Osteoblast (primary cell): ENCODE results near the gene EML4. TPM values are rescaled to one million over a fixed set of nuclear protein-coding genes. Genes with fewer than 3 reads are reported as not detected.

Source experiments
- DNase-seq: peaks from one replicate; pipeline ENCODE4 v3.0.0; 2011; ENCODE audit warnings: low spot score, mixed read lengths; ENCODE audit not compliant: insufficient read length; ENCODE audit errors: missing footprints
- H2AFZ ChIP-seq: 2 replicates; pipeline ENCODE4 v1.6.0; 2011; ENCODE audit warnings: mild to moderate bottlenecking, low read length
- H3K27ac ChIP-seq: 2 replicates; pipeline ENCODE4 v1.5.1; 2011; ENCODE audit warnings: mild to moderate bottlenecking, low read depth, low read length, moderate library complexity
- H3K27me3 ChIP-seq: 2 replicates; pipeline ENCODE4 v1.6.0; 2012; ENCODE audit warnings: mild to moderate bottlenecking, control low read depth, inconsistent platforms, low read length, moderate library complexity; ENCODE audit not compliant: insufficient read depth
- H3K36me3 ChIP-seq: 2 replicates; pipeline ENCODE4 v1.5.1; 2011; ENCODE audit warnings: mild to moderate bottlenecking, low read length, control low read depth, moderate library complexity; ENCODE audit not compliant: insufficient read depth
- H3K4me1 ChIP-seq: 2 replicates; pipeline ENCODE4 v1.5.1; 2011; ENCODE audit warnings: mild to moderate bottlenecking, low read length, control low read depth, moderate library complexity; ENCODE audit not compliant: insufficient read depth
- H3K4me2 ChIP-seq: 2 replicates; pipeline ENCODE4 v1.6.0; 2011; ENCODE audit warnings: mild to moderate bottlenecking, low read length; ENCODE audit not compliant: insufficient read depth
- H3K4me3 ChIP-seq: fragments of 200-600 bp; sonication (generic); 3 replicates; pipeline ENCODE4 v1.5.1; 2012; ENCODE audit warnings: mild to moderate bottlenecking, low read length, inconsistent platforms; ENCODE audit not compliant: insufficient read depth
- H3K79me2 ChIP-seq: 2 replicates; pipeline ENCODE4 v1.6.0; 2012; ENCODE audit warnings: mild to moderate bottlenecking, low read length, control low read depth, inconsistent platforms; ENCODE audit not compliant: insufficient read depth
- H3K9me3 ChIP-seq: 2 replicates; pipeline ENCODE4 v1.5.1; 2011; ENCODE audit warnings: low read depth, low read length, control low read depth
- H4K20me1 ChIP-seq: 2 replicates; pipeline ENCODE4 v1.6.0; 2012; ENCODE audit warnings: mild to moderate bottlenecking, low read length, control low read depth; ENCODE audit not compliant: insufficient read depth
- total RNA-seq: library from RNA; depleted of rRNA; stranded (reverse); fragments of >200 nt; gene quantifications from 2 replicates; pipeline ENCODE4 v1.2.3, GENCODE V29; 2012
- TF ChIP-seq, protein P1 (sequence below): IDR thresholded peaks from 2 replicates; pipeline ENCODE4 v1.5.1; 2011; ENCODE audit warnings: mild to moderate bottlenecking, low read depth, low read length, moderate library complexity; ENCODE audit errors: extremely low read depth

The EML4 gene
- total RNA-seq, 1 donor, result 91.9 TPM

DNA sequence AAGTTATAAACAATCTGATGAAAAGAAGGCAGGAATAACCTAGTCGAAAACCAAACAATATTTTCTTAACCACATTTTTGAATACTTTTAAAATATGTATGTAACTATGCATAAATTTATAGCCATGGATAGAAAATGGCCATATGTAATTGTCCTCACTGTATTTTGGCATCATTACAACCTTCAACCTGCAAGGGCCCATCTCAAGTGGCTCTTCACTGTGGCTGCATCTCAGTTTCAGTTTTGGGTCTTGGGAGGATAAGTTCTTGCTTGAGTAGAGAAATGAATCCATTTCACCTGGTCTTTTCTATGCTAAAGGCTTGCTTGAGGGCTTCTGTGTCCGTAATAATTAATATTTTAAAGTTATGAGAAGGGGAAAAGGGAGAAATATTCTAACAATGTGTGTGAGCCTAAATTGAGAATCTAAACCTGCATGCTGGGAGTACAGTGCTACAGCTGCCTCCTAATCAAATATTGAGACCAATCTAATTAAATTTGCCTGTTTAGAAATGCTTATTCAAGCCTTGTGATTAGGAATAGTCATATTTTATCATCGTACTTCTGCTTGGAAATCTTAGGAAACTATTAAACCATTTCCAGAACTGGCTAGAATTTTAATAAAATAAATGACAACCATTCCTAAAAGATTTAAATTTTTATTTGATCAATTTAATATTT lies 92.5 kb downstream of the EML4 start:
- H3K27me3 ChIP-seq, result no peaks in the 10 kb centered on the region
- H3K79me2 ChIP-seq, result peaks cover 2% of the 10 kb centered on the region
- H3K36me3 ChIP-seq, result peaks cover 17% of the 10 kb centered on the region
- no peaks in the 10 kb centered on the region for H3K9me3 ChIP-seq
- no peak overlapping the region for H3K27ac ChIP-seq
- DNase-seq, result no peak
- no peaks in the 10 kb centered on the region for H4K20me1 ChIP-seq
- no peak overlapping the region for H3K4me2 ChIP-seq
- TF ChIP-seq, protein P1, sequence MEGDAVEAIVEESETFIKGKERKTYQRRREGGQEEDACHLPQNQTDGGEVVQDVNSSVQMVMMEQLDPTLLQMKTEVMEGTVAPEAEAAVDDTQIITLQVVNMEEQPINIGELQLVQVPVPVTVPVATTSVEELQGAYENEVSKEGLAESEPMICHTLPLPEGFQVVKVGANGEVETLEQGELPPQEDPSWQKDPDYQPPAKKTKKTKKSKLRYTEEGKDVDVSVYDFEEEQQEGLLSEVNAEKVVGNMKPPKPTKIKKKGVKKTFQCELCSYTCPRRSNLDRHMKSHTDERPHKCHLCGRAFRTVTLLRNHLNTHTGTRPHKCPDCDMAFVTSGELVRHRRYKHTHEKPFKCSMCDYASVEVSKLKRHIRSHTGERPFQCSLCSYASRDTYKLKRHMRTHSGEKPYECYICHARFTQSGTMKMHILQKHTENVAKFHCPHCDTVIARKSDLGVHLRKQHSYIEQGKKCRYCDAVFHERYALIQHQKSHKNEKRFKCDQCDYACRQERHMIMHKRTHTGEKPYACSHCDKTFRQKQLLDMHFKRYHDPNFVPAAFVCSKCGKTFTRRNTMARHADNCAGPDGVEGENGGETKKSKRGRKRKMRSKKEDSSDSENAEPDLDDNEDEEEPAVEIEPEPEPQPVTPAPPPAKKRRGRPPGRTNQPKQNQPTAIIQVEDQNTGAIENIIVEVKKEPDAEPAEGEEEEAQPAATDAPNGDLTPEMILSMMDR, result no peak
- no peaks in the 10 kb centered on the region for H3K4me1 ChIP-seq
- H2AFZ ChIP-seq, result no peak overlapping the region
- H3K4me3 ChIP-seq, result no peak overlapping the region

DNA sequence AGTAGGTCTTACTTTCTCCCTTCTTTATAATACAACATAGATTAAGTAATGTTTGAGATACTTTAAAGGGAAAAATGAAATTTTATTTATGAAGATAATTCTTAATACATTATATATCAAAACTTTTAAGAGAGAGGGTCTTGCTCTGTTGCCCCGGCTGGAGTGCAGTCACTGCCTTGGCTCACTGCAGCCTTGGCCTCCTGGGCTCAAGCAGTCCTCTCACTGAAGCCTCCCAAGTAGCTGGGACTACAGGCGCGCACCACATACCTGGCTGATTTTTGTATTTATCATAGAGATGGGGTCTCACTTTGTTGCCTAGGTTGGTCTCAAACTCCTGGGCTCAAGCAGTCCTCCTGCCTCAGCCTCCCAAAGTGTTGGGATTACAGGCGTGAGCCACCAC lies 97.1 kb downstream of the EML4 start:
- no peaks in the 10 kb centered on the region for H3K4me1 ChIP-seq
- no peak overlapping the region for H3K4me3 ChIP-seq
- no peak overlapping the region for H2AFZ ChIP-seq
- H4K20me1 ChIP-seq, result no peaks in the 10 kb centered on the region
- H3K79me2 ChIP-seq, result peaks cover 2% of the 10 kb centered on the region
- peaks cover 19% of the 10 kb centered on the region for H3K36me3 ChIP-seq
- TF ChIP-seq, protein P1, result no peak
- no peaks in the 10 kb centered on the region for H3K9me3 ChIP-seq
- H3K27me3 ChIP-seq, result no peaks in the 10 kb centered on the region
- no peak overlapping the region for H3K27ac ChIP-seq
- H3K4me2 ChIP-seq, result no peak overlapping the region
- DNase-seq, result no peak

DNA sequence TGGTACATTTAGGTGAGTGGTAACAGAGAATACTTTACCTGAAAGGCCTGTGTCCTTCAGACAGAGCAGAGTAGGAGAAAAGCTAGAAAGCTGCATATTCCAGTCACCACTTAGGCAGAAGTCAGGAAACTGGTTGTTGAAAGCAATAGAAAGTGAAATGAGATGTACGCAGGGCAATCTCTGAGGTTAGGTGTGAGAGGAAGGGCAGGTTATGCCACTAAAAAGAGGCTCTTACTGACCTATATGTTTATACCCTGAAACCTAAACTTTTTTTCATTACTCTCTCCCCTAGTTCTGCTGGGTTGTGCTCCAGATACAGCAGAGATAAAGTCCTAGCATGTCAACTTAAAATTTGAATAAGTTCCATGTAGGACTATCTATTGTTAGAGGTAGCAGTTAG lies 98.4 kb downstream of the EML4 start:
- no peak overlapping the region for H2AFZ ChIP-seq
- TF ChIP-seq, protein P1, result no peak
- peaks cover 2% of the 10 kb centered on the region for H3K79me2 ChIP-seq
- no peaks in the 10 kb centered on the region for H3K27me3 ChIP-seq
- no peaks in the 10 kb centered on the region for H3K4me1 ChIP-seq
- H4K20me1 ChIP-seq, result no peaks in the 10 kb centered on the region
- H3K27ac ChIP-seq, result no peak overlapping the region
- no peak for DNase-seq
- no peaks in the 10 kb centered on the region for H3K9me3 ChIP-seq
- no peak overlapping the region for H3K4me3 ChIP-seq
- no peak overlapping the region for H3K4me2 ChIP-seq
- H3K36me3 ChIP-seq, result peaks cover 16% of the 10 kb centered on the region

GRCh38 chr2:42268528-42269151 lies 99.5 kb downstream of the EML4 start:
- H2AFZ ChIP-seq, result no peak overlapping the region
- H3K27me3 ChIP-seq, result no peaks in the 10 kb centered on the region
- H4K20me1 ChIP-seq, result no peaks in the 10 kb centered on the region
- no peak overlapping the region for H3K4me3 ChIP-seq
- H3K79me2 ChIP-seq, result no peaks in the 10 kb centered on the region
- H3K4me1 ChIP-seq, result no peaks in the 10 kb centered on the region
- H3K9me3 ChIP-seq, result no peaks in the 10 kb centered on the region
- peak overlapping the region; percentile 3 for H3K27ac ChIP-seq
- H3K4me2 ChIP-seq, result no peak overlapping the region
- H3K36me3 ChIP-seq, result peaks cover 16% of the 10 kb centered on the region
- TF ChIP-seq, protein P1, result no peak
- no peak for DNase-seq
